HG02642 (cell line): ENCODE results near the gene METTL13.

ENCODE experiments used
- ATAC-seq: cut with Tn5 transposase; IDR thresholded peaks from one replicate; pipeline ENCODE4 v1.9.1; 2021; ENCODE audit warnings: mild to moderate bottlenecking; ENCODE audit not compliant: unreplicated experiment, poor library complexity

Gene METTL13

GRCh38 chr1:171841931-171842761 lies 60.7 kb downstream of the METTL13 start:
- ATAC-seq: no peak

- ATAC-seq: no peak
Measured at GRCh38 chr1:171844381-171844780, 62.9 kb downstream of the METTL13 start.

GRCh38 chr1:171845998-171846397 lies 64.5 kb downstream of the METTL13 start:
- no peak for ATAC-seq
